Calu3 (cell line): Measurements from ENCODE around the gene PRXL2A. TPM values are rescaled to one million over a fixed set of nuclear protein-coding genes. Genes with fewer than 3 reads are reported as not detected.
A peak's percentile ranks its signal among the peaks of the same experiment; 100 is the strongest.

Source experiments
- BruUV-seq: library from RNA; stranded (reverse); fragments of 400-500 nt; replicated peaks from 2 replicates; lab custom pipeline; 2021; lab: Mats Ljungman, UMichigan
- CTCF ChIA-PET: fragments of 300-600 bp; sonication (Branson Sonifier 250); formaldehyde crosslinking; loops from one replicate; lab custom pipeline; 2022; ENCODE audit warnings: antibody characterized with exemption; lab: Charles Lee
- DNase-seq: peaks from one replicate; pipeline ENCODE4 v3.0.0; 2022
- H3K27ac Mint-ChIP-seq: one replicate; pipeline ENCODE4 v1.8.0; 2022; ENCODE audit warnings: mixed read lengths; ENCODE audit not compliant: unreplicated experiment
- H3K27me3 Mint-ChIP-seq: one replicate; pipeline ENCODE4 v1.8.0; 2022; ENCODE audit warnings: mixed read lengths; ENCODE audit not compliant: unreplicated experiment
- H3K36me3 Mint-ChIP-seq: one replicate; pipeline ENCODE4 v1.8.0; 2022; ENCODE audit warnings: mild to moderate bottlenecking, moderate library complexity, mixed read lengths; ENCODE audit not compliant: insufficient read depth, unreplicated experiment
- H3K4me1 Mint-ChIP-seq: one replicate; pipeline ENCODE4 v1.8.0; 2022; ENCODE audit warnings: mild to moderate bottlenecking, low read depth, mixed read lengths; ENCODE audit not compliant: unreplicated experiment
- H3K4me3 Mint-ChIP-seq: one replicate; pipeline ENCODE4 v1.8.0; 2022; ENCODE audit warnings: mild to moderate bottlenecking, low read depth, moderate library complexity, mixed read lengths; ENCODE audit not compliant: unreplicated experiment
- H3K9me3 Mint-ChIP-seq: one replicate; pipeline ENCODE4 v1.8.0; 2022; ENCODE audit warnings: low read depth, mixed read lengths; ENCODE audit not compliant: unreplicated experiment
- intact Hi-C: fragments of 100-400 bp; cut with micrococcal nuclease; formaldehyde crosslinking; loops from one replicate; pipeline ENCODE4 v1.10.0; 2022; ENCODE audit not compliant: unreplicated experiment
- total RNA-seq: library from RNA; stranded (reverse); gene quantifications from 2 replicates; pipeline ENCODE4 v1.2.3, GENCODE V29; 2022
- TF ChIP-seq, protein P1 (sequence below): fragments of 200-600 bp; IDR thresholded peaks from one replicate; pipeline ENCODE4 v1.8.0; 2022; ENCODE audit warnings: antibody characterized with exemption; ENCODE audit not compliant: unreplicated experiment

Gene PRXL2A
- total RNA-seq, 1 experiment from 2014 or later: 67.2 TPM

- intact Hi-C loops: no loop called here
- DNase-seq: no peak
- Mint-ChIP-seq H3K27me3 (no peaks in the 10 kb centered on the region), H3K9me3 (no peaks in the 10 kb centered on the region), H3K36me3 (peaks cover 11% of the 10 kb centered on the region), H3K4me1 (peaks cover 15% of the 10 kb centered on the region), H3K27ac (no peak overlapping the region), H3K4me3 (no peak overlapping the region)
- TF ChIP-seq, protein P1, sequence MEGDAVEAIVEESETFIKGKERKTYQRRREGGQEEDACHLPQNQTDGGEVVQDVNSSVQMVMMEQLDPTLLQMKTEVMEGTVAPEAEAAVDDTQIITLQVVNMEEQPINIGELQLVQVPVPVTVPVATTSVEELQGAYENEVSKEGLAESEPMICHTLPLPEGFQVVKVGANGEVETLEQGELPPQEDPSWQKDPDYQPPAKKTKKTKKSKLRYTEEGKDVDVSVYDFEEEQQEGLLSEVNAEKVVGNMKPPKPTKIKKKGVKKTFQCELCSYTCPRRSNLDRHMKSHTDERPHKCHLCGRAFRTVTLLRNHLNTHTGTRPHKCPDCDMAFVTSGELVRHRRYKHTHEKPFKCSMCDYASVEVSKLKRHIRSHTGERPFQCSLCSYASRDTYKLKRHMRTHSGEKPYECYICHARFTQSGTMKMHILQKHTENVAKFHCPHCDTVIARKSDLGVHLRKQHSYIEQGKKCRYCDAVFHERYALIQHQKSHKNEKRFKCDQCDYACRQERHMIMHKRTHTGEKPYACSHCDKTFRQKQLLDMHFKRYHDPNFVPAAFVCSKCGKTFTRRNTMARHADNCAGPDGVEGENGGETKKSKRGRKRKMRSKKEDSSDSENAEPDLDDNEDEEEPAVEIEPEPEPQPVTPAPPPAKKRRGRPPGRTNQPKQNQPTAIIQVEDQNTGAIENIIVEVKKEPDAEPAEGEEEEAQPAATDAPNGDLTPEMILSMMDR: no peak
- no TSS peak for BruUV-seq
- CTCF ChIA-PET: interaction anchor here (0.7 to 0.9 kb wide), 3 partner anchors 15 to 1712 kb away, joined by 3 to 7 read pairs (median 5); no protein-coding TSS in a partner anchor
Observed at GRCh38 chr10:80425901-80426300, 17.6 kb downstream of the PRXL2A start.

- H3K27ac Mint-ChIP-seq: no peak overlapping the region
- no TSS peak for BruUV-seq
- intact Hi-C loops: no loop called here
- no peak overlapping the region for H3K4me3 Mint-ChIP-seq
- DNase-seq: no peak
- peaks cover 15% of the 10 kb centered on the region for H3K4me1 Mint-ChIP-seq
- no peaks in the 10 kb centered on the region for H3K27me3 Mint-ChIP-seq
- CTCF ChIA-PET: no interaction called here
- no peaks in the 10 kb centered on the region for H3K9me3 Mint-ChIP-seq
- peaks cover 11% of the 10 kb centered on the region for H3K36me3 Mint-ChIP-seq
- TF ChIP-seq, protein P1: no peak
Observed at GRCh38 chr10:80427541-80427940, 19.2 kb downstream of the PRXL2A start.

- Mint-ChIP-seq H3K4me1 (peaks cover 15% of the 10 kb centered on the region), H3K27me3 (no peaks in the 10 kb centered on the region), H3K9me3 (no peaks in the 10 kb centered on the region), H3K36me3 (peaks cover 11% of the 10 kb centered on the region), H3K4me3 (peak overlapping the region; percentile 12), H3K27ac (peak overlapping the region; percentile 87)
- intact Hi-C loops: no loop called here
- CTCF ChIA-PET: interaction anchor here (0.6 to 1.6 kb wide), 7 partner anchors 9 to 233 kb away, joined by 3 to 9 read pairs (median 4); no protein-coding TSS in a partner anchor
- BruUV-seq: no TSS peak
- DNase-seq: peak; percentile 87
- TF ChIP-seq, protein P1: no peak
Observed at GRCh38 chr10:80429521-80429973, 21.2 kb downstream of the PRXL2A start.

GRCh38 chr10:80433134-80433533 lies 24.8 kb downstream of the PRXL2A start:
- no peak overlapping the region for H3K27ac Mint-ChIP-seq
- BruUV-seq: no TSS peak
- intact Hi-C loops: no loop called here
- DNase-seq: no peak
- H3K4me3 Mint-ChIP-seq: no peak overlapping the region
- CTCF ChIA-PET: interaction anchor here (0.6 to 2.7 kb wide), 3 partner anchors 11 to 143 kb away, joined by 3 to 7 read pairs (median 3); no protein-coding TSS in a partner anchor
- H3K9me3 Mint-ChIP-seq: no peaks in the 10 kb centered on the region
- TF ChIP-seq, protein P1: no peak
- peaks cover 6% of the 10 kb centered on the region for H3K36me3 Mint-ChIP-seq
- peaks cover 15% of the 10 kb centered on the region for H3K4me1 Mint-ChIP-seq
- H3K27me3 Mint-ChIP-seq: no peaks in the 10 kb centered on the region
